OCI-LY3 (cell line): ENCODE measurements around the gene EFNA2.

ENCODE experiments used
- H2AFZ ChIP-seq: fragments of 200-600, 300-600 bp; shearing (Covaris generic); 2 replicates; pipeline ENCODE4 v1.6.0; 2014; ENCODE audit warnings: antibody characterized with exemption, low read depth, low read length
- H3K27ac ChIP-seq: fragments of 200-600, 300-600 bp; sonication (generic); 2 replicates; pipeline ENCODE4 v1.5.1; 2014; ENCODE audit warnings: mild to moderate bottlenecking, low read length, moderate library complexity, mixed read lengths
- H3K27me3 ChIP-seq: fragments of 200-600, 300-600 bp; sonication (generic); 2 replicates; pipeline ENCODE4 v1.6.1; 2014; ENCODE audit warnings: low read depth, low read length, mixed read lengths
- H3K36me3 ChIP-seq: fragments of 200-600, 300-600 bp; sonication (generic); replicated peaks from 2 replicates; pipeline ENCODE3; 2014; ENCODE audit warnings: low read depth, low read length, mixed read lengths
- H3K4me1 ChIP-seq: fragments of 300-600, 200-600 bp; sonication (generic); 2 replicates; pipeline ENCODE4 v1.6.1; 2014; ENCODE audit warnings: low read length, mixed read lengths
- H3K4me2 ChIP-seq: fragments of 200-600, 300-600 bp; sonication (generic); 2 replicates; pipeline ENCODE4 v1.6.1; 2014; ENCODE audit warnings: low read length, mixed read lengths
- H3K4me3 ChIP-seq: fragments of 300-600, 200-600 bp; sonication (generic); 2 replicates; pipeline ENCODE4 v1.5.1; 2014; ENCODE audit warnings: antibody characterized with exemption, mild to moderate bottlenecking, low read length, moderate library complexity
- H3K79me2 ChIP-seq: fragments of 300-600, 200-600 bp; shearing (Covaris generic); 2 replicates; pipeline ENCODE4 v1.6.1; 2014; ENCODE audit warnings: mild to moderate bottlenecking, low read length, mixed read lengths
- H3K9ac ChIP-seq: fragments of 300-600, 200-600 bp; shearing (Covaris generic); 2 replicates; pipeline ENCODE4 v1.6.0; 2014; ENCODE audit warnings: mild to moderate bottlenecking, low read length, moderate library complexity
- H3K9me3 ChIP-seq: fragments of 200-600, 300-600 bp; shearing (Covaris generic); 2 replicates; pipeline ENCODE4 v1.6.1; 2014; ENCODE audit warnings: low read length, mixed read lengths; ENCODE audit not compliant: insufficient read depth
- H4K20me1 ChIP-seq: fragments of 200-600, 300-600 bp; sonication (generic); 2 replicates; pipeline ENCODE4 v1.6.1; 2016; ENCODE audit warnings: low read length, mixed read lengths; ENCODE audit not compliant: insufficient read depth
- EZH2phosphoT487 ChIP-seq: fragments of 200-600 bp; shearing (Covaris generic); IDR thresholded peaks from 2 replicates; pipeline ENCODE4 v1.6.1; 2018; ENCODE audit warnings: antibody characterized with exemption, mixed run types, low read depth
- TF ChIP-seq, protein P1 (sequence below): fragments of 200-600, 300-600 bp; sonication (generic); IDR thresholded peaks from 2 replicates; pipeline ENCODE4 v1.5.1; 2014; ENCODE audit warnings: antibody characterized with exemption, low read length, low read depth

EFNA2 gene

DNA sequence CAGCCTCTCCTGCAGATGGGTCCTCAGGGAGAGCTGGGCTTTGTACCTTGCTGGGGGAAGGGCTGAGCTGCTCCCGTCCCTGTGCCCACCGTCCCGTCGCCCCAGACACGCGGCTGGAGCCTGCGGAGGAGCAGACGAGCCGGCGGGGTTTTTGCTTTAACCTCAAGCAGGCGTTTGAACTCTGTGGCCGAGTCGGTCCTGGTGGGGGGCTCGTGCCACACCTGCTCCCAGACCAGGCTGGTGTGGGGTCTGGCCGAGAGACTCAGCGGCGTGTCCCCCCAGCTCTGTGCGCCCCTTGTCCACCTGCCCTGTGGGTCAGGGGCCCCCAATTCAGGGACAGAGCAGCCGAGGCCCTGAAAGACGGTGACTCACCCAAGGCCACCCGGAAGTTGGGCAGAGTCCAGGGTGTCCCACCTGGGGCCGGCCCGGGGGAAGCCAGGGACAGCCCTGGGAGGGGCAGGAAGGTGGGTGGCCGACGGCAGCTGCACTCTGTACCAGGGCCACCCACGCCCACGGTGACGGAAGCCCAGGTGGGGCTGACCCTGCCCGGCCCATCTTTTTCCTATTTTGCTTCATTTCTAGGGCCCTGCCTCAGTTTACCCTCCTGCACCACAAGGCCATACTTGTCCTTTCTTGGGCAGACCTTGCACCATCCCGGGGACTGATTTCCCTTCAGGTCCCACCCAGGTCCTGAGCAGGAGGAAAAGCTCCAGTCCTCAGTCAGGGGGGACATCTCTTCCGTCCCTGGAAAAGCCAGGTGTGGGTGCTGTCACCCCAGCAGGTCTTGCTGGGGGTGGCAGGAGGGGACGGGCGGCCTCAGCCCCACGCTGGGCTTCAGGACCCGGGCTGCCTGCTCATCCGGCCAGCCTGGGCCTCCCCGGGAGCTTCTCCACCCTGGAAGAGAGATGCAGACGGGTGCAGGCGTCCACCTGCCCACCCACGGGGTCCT is 5.3 kb downstream of the EFNA2 start:
- Histone ChIP-seq H3K27me3 (peaks cover 30% of the 10 kb centered on the region), H2AFZ (0 out of 2 replicates have a peak overlapping the region, but pooled peaks have one; percentile 26), H3K4me2 (peak overlapping the region; percentile 94), H3K27ac (peak overlapping the region; percentile 17; the same call in 1 of the 2 replicates), H3K9ac (peak overlapping the region; percentile 44; the same call in 1 of the 2 replicates), H3K4me3 (peak overlapping the region; percentile 74), H4K20me1 (no peaks in the 10 kb centered on the region), H3K9me3 (no peaks in the 10 kb centered on the region), H3K79me2 (no peaks in the 10 kb centered on the region), H3K36me3 (no peaks in the 10 kb centered on the region), H3K4me1 (peaks cover 37% of the 10 kb centered on the region)
- no peak for TF ChIP-seq EZH2phosphoT487
- TF ChIP-seq, protein P1, sequence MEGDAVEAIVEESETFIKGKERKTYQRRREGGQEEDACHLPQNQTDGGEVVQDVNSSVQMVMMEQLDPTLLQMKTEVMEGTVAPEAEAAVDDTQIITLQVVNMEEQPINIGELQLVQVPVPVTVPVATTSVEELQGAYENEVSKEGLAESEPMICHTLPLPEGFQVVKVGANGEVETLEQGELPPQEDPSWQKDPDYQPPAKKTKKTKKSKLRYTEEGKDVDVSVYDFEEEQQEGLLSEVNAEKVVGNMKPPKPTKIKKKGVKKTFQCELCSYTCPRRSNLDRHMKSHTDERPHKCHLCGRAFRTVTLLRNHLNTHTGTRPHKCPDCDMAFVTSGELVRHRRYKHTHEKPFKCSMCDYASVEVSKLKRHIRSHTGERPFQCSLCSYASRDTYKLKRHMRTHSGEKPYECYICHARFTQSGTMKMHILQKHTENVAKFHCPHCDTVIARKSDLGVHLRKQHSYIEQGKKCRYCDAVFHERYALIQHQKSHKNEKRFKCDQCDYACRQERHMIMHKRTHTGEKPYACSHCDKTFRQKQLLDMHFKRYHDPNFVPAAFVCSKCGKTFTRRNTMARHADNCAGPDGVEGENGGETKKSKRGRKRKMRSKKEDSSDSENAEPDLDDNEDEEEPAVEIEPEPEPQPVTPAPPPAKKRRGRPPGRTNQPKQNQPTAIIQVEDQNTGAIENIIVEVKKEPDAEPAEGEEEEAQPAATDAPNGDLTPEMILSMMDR: no peak

- peaks cover 37% of the 10 kb centered on the region for H3K4me1 ChIP-seq
- no peaks in the 10 kb centered on the region for H4K20me1 ChIP-seq
- no peaks in the 10 kb centered on the region for H3K9me3 ChIP-seq
- TF ChIP-seq, protein P1: no peak
- no peak for TF ChIP-seq EZH2phosphoT487
- H3K36me3 ChIP-seq: no peaks in the 10 kb centered on the region
- H3K4me2 ChIP-seq: peak overlapping the region; percentile 94
- peak overlapping the region; percentile 62; the same call in 1 of the 2 replicates for H2AFZ ChIP-seq
- peak overlapping the region; percentile 44 for H3K9ac ChIP-seq
- peak overlapping the region; percentile 74 for H3K4me3 ChIP-seq
- no peaks in the 10 kb centered on the region for H3K79me2 ChIP-seq
- peak overlapping the region; percentile 17; the same call in 1 of the 2 replicates for H3K27ac ChIP-seq
- peaks cover 33% of the 10 kb centered on the region for H3K27me3 ChIP-seq
Observed at GRCh38 chr19:1291761-1292418, 6.2 kb downstream of the EFNA2 start.

DNA sequence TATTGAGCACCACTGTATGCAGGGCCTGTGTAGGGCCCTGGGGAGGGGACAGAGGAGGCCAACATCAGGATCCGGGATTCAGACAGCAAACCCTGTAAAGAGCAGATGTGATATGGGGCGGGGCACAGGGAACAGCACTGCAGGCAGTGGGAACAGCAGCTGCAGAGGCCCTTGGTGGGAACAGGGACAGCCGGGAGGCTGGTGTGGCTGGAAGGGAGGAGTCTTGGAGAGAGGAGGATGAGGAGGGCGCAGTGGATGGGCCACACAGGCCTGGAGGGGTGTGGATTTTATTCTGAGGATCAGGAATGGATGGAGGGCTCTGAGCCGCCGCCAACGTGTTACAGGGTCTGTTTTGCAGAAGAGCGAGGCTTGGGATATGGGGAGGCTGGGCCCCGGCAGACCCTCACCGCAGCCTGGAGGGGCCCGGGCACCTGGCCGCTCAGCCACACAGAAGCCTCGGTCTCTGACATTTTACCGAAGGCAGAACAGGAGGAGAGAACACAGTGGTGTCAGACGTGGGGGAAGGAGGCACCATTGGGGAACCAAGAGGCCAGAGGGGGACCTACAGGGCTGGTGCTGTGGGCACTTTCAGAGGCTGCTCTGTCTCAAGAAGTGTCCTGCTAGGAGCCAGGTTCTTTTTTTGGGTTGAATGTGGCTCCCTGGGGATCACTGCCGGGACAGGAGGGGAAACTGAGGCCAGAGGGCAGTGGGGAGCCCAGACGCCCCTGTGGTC is 6.9 kb downstream of the EFNA2 start:
- Histone ChIP-seq H3K36me3 (no peaks in the 10 kb centered on the region), H3K9ac (peak overlapping the region; percentile 44; the same call in 1 of the 2 replicates), H2AFZ (peak overlapping the region; percentile 62; the same call in 1 of the 2 replicates), H3K9me3 (no peaks in the 10 kb centered on the region), H3K4me3 (peak overlapping the region; percentile 74), H3K4me1 (peaks cover 37% of the 10 kb centered on the region), H3K27ac (peak overlapping the region; percentile 7; the same call in 1 of the 2 replicates), H3K27me3 (peaks cover 33% of the 10 kb centered on the region), H3K79me2 (no peaks in the 10 kb centered on the region), H3K4me2 (peak overlapping the region; percentile 94), H4K20me1 (no peaks in the 10 kb centered on the region)
- TF ChIP-seq EZH2phosphoT487: no peak
- TF ChIP-seq, protein P1: no peak
